ENCODE data around the gene TTC9C.

- no peak for TF ChIP-seq SIN3A (IDR thresholded peaks at IDR 0.05; ENCODE audit: borderline replicate concordance, insufficient read depth, low read length)
- TF ChIP-seq TAF1 (IDR thresholded peaks at IDR 0.05; ENCODE audit: borderline replicate concordance, insufficient read depth, low read length): no peak
Observed at GRCh38 chr11:62732830-62733229, 4.5 kb downstream of the TTC9C start.
